Endothelial cell of umbilical vein (primary cell): ENCODE results near the gene MIEF1. TPM values are rescaled to one million over a fixed set of nuclear protein-coding genes. Genes with fewer than 3 reads are reported as not detected.

Experiments
- BruUV-seq: library from RNA; stranded (reverse); fragments of 400-500 nt; replicated peaks from 2 replicates; lab custom pipeline; 2021; lab: Mats Ljungman, UMichigan
- CTCF ChIA-PET: fragments of 300-600, 350-600 bp; sonication (Branson Sonifier 250); formaldehyde crosslinking; loops from one replicate; lab custom pipeline; 2021; ENCODE audit warnings: antibody characterized with exemption, inconsistent platforms; lab: Charles Lee
- POLR2A ChIA-PET: fragments of 300-600, 350-600 bp; sonication (Branson Sonifier 250); formaldehyde crosslinking; loops from one replicate; lab custom pipeline; 2021; ENCODE audit warnings: antibody characterized with exemption, inconsistent platforms; lab: Charles Lee
- DNase-seq: peaks from one replicate; pipeline ENCODE4 v3.0.0-alpha.2; 2011; ENCODE audit warnings: low read depth, low spot score
- FAIRE-seq: peaks from 2 replicates; lab custom pipeline; 2011; peaks lifted over from hg19 to GRCh38; lab: Jason Lieb, UNC
- H2AFZ ChIP-seq: 2 replicates; pipeline ENCODE4 v1.6.0; 2012; ENCODE audit warnings: low read depth, low read length, control low read depth, inconsistent platforms
- H3K27ac ChIP-seq: 2 replicates; pipeline ENCODE4 v1.5.1; 2011; ENCODE audit warnings: low read depth, mild to moderate bottlenecking, control low read depth, low read length, moderate library complexity; ENCODE audit not compliant: insufficient read depth
- H3K27me3 ChIP-seq, 2 experiments: 2 replicates each; pipeline versions ENCODE4 v1.6.0 to v1.6.1; 2011; ENCODE audit warnings: low read length in 2 of 2, mixed read lengths in 1 of 2; ENCODE audit not compliant: control insufficient read depth in 2 of 2, insufficient read depth in 2 of 2
- H3K36me3 ChIP-seq, 2 experiments: 2 replicates in 1 of 2; 3 replicates in 1 of 2; pipeline ENCODE4 v1.5.1; 2011; ENCODE audit warnings: low read length in 2 of 2, mild to moderate bottlenecking in 1 of 2, moderate library complexity in 1 of 2; ENCODE audit not compliant: control insufficient read depth in 2 of 2, insufficient read depth in 2 of 2; ENCODE audit errors: extremely low read depth in 1 of 2
- H3K4me1 ChIP-seq: 3 replicates; pipeline ENCODE4 v1.5.1; 2011; ENCODE audit warnings: mild to moderate bottlenecking, low read length; ENCODE audit not compliant: control insufficient read depth, insufficient read depth; ENCODE audit errors: extremely low read depth
- H3K4me2 ChIP-seq: 2 replicates; pipeline ENCODE4 v1.6.1; 2011; ENCODE audit warnings: low read length, control low read depth, mixed read lengths; ENCODE audit not compliant: insufficient read depth
- H3K4me3 ChIP-seq, 3 experiments: fragments of 200-600 bp in 1 of 3; sonication (generic), shearing (Covaris generic) in 1 of 3; replicated peaks in 1 of 3; 2 replicates each; pipeline ENCODE4 v1.5.1; 2011 to 2016; ENCODE audit warnings: control low read depth in 3 of 3, low read length in 3 of 3, mild to moderate bottlenecking in 2 of 3, inconsistent platforms in 1 of 3, low read depth in 1 of 3, moderate library complexity in 1 of 3; ENCODE audit not compliant: insufficient read depth in 1 of 3
- H3K79me2 ChIP-seq: 2 replicates; pipeline ENCODE4 v1.6.0; 2012; ENCODE audit warnings: low read length, inconsistent platforms; ENCODE audit not compliant: control insufficient read depth, insufficient read depth
- H3K9ac ChIP-seq: replicated peaks from 2 replicates; pipeline ENCODE3; 2011; ENCODE audit warnings: low read length, control low read depth; ENCODE audit not compliant: insufficient read depth; ENCODE audit errors: extremely low read depth
- H3K9me1 ChIP-seq: replicated peaks from 3 replicates; pipeline ENCODE4 v1.6.0; 2011; ENCODE audit warnings: mild to moderate bottlenecking, low read length; ENCODE audit not compliant: control insufficient read depth, insufficient read depth; ENCODE audit errors: extremely low read depth
- H3K9me3 ChIP-seq: replicated peaks from 2 replicates; pipeline ENCODE4 v1.5.1; 2012; ENCODE audit warnings: low read length, inconsistent platforms; ENCODE audit not compliant: control insufficient read depth, insufficient read depth
- H4K20me1 ChIP-seq: replicated peaks from 2 replicates; pipeline ENCODE3; 2011; ENCODE audit warnings: mild to moderate bottlenecking, low read length; ENCODE audit not compliant: control insufficient read depth, insufficient read depth; ENCODE audit errors: extremely low read depth
- CTCF ChIP-seq, 2 donors: IDR thresholded peaks; 1 replicate in 1 of 2; 2 replicates in 1 of 2; pipeline ENCODE4 v1.5.1; 2011; ENCODE audit warnings: low read length in 2 of 2, mild to moderate bottlenecking in 2 of 2, moderate library complexity in 2 of 2, control low read depth in 1 of 2, inconsistent platforms in 1 of 2, low read depth in 1 of 2; ENCODE audit not compliant: insufficient read depth in 1 of 2; ENCODE audit errors: extremely low read depth in 1 of 2
- EZH2 ChIP-seq: IDR thresholded peaks from 2 replicates; pipeline ENCODE4 v1.6.1; 2012; ENCODE audit warnings: borderline replicate concordance, low read depth, mild to moderate bottlenecking, moderate library complexity, low read length, inconsistent platforms; ENCODE audit not compliant: severe bottlenecking
- FOS ChIP-seq: IDR thresholded peaks from 2 replicates; pipeline ENCODE4 v1.6.1; 2011; ENCODE audit warnings: mild to moderate bottlenecking, low read length, moderate library complexity, borderline replicate concordance; ENCODE audit not compliant: insufficient read depth
- GATA2 ChIP-seq: IDR thresholded peaks from 2 replicates; pipeline ENCODE4 v1.7.0; 2011; ENCODE audit warnings: low read depth, mild to moderate bottlenecking, moderate library complexity, mixed read lengths, low read length; ENCODE audit not compliant: insufficient read length, insufficient read depth
- JUN ChIP-seq: IDR thresholded peaks from 2 replicates; pipeline ENCODE4 v1.6.1; 2011; ENCODE audit warnings: borderline replicate concordance, low read depth; ENCODE audit not compliant: insufficient read length, insufficient read depth
- MYC ChIP-seq: IDR thresholded peaks from one replicate; pipeline ENCODE4 v1.6.1; 2011; ENCODE audit warnings: mild to moderate bottlenecking, low read depth, low read length
- dilution Hi-C: fragments of 300-500 bp; cut with MboI; formaldehyde crosslinking; loops from one replicate; pipeline ENCODE4 v1.15.0; 2019; ENCODE audit warnings: low sequenced_read_pairs; ENCODE audit not compliant: extremely low pct_ligation_motif_present
- intact Hi-C: fragments of 100-400 bp; cut with micrococcal nuclease; formaldehyde crosslinking; loops from one replicate; pipeline ENCODE4 v1.10.0; 2022
- polyA plus RNA-seq, 4 experiments: library from polyadenylated mRNA; depleted of rRNA in 3 of 4; stranded (reverse) in 3 of 4; unstranded in 1 of 4; fragments of >200 nt; gene quantifications; 2 replicates each; pipeline versions ENCODE4 v1.2.1 to v1.2.3, GENCODE V29; 2011 to 2012; ENCODE audit warnings: missing spikeins in 1 of 4
- total RNA-seq: library from RNA; stranded (reverse); gene quantifications from 2 replicates; pipeline ENCODE4 v1.2.3, GENCODE V29; 2021

MIEF1 gene
- total and polyA plus RNA-seq, 2 donors (not counting 3 experiments of a cell fraction or from before 2014, with no cell fraction given): 14.2 to 31.1 TPM

GRCh38 chr22:39491696-39492095 lies 10.4 kb upstream of the MIEF1 start:
- no peak for DNase-seq
- Histone ChIP-seq H3K27me3 (no peaks in the 10 kb centered on the region), H3K4me2 (no peak overlapping the region), H3K9me3 (no peaks in the 10 kb centered on the region), H3K4me1 (no peaks in the 10 kb centered on the region), H2AFZ (no peak overlapping the region), H3K4me3 (no peak overlapping the region), H3K79me2 (no peaks in the 10 kb centered on the region), H3K9ac (no peak overlapping the region), H3K9me1 (no peaks in the 10 kb centered on the region), H3K27ac (no peak overlapping the region), H4K20me1 (no peaks in the 10 kb centered on the region), H3K36me3 (no peaks in the 10 kb centered on the region)
- ChIA-PET POLR2A (no interaction called here), CTCF (interaction anchor here (0.6 to 6.7 kb wide), 7 partner anchors 10 to 330 kb away, joined by 3 to 197 read pairs (median 12); partner anchors contain the start of genes MIEF1 and RPS19BP1)
- dilution Hi-C loops (no loop called here), intact Hi-C loops (loop anchor here (10.0 kb wide), 1 partner anchor 147 kb away; the partner anchor contains the start of gene SYNGR1)
- FAIRE-seq: no peak
- BruUV-seq: no TSS peak
- no peak for TF ChIP-seq EZH2
- no peak for TF ChIP-seq FOS
- no peak for TF ChIP-seq JUN
- no peak for TF ChIP-seq MYC
- no peak for TF ChIP-seq GATA2
- TF ChIP-seq CTCF (IDR thresholded peaks at IDR 0.05; ENCODE audit: extremely low read depth in 1 of 2, insufficient read depth in 1 of 2, low read depth in 1 of 2, low read length in 2 of 2): no peak
